CD14-positive monocyte (primary cell): ENCODE data around the gene C19orf12. TPM values are rescaled to one million over a fixed set of nuclear protein-coding genes. Genes with fewer than 3 reads are reported as not detected.

Experiments
- DNase-seq, 3 donors: peaks; one replicate each; pipeline ENCODE4 v3.0.0-alpha.2; 2011 to 2022
- H2AFZ ChIP-seq: 2 replicates; pipeline ENCODE4 v1.6.0; 2012; ENCODE audit warnings: mild to moderate bottlenecking, low read depth, low read length, inconsistent platforms; ENCODE audit not compliant: insufficient read depth, poor library complexity, severe bottlenecking
- H3K27ac ChIP-seq, 2 donors: 1 replicate in 1 of 2; 2 replicates in 1 of 2; pipeline ENCODE4 v1.5.1; 2012 to 2013; ENCODE audit warnings: low read length in 2 of 2, control low read depth in 1 of 2, inconsistent platforms in 1 of 2, low read depth in 1 of 2, mild to moderate bottlenecking in 1 of 2
- H3K27me3 ChIP-seq, 2 donors: one replicate each; pipeline versions ENCODE4 v1.6.0 to v1.6.1; 2011 to 2013; ENCODE audit warnings: low read length in 2 of 2; ENCODE audit not compliant: control insufficient read depth in 2 of 2, insufficient read depth in 2 of 2
- H3K36me3 ChIP-seq, 2 donors: replicated peaks in 1 of 2; 1 replicate in 1 of 2; 2 replicates in 1 of 2; pipeline versions ENCODE4 v1.5.1 to v1.6.1; 2012 to 2013; ENCODE audit warnings: low read length in 2 of 2, control low read depth in 1 of 2, inconsistent platforms in 1 of 2, mild to moderate bottlenecking in 1 of 2; ENCODE audit not compliant: insufficient read depth in 2 of 2, control insufficient read depth in 1 of 2
- H3K4me1 ChIP-seq, 2 donors: 1 replicate in 1 of 2; 2 replicates in 1 of 2; pipeline versions ENCODE4 v1.5.1 to v1.6.1; 2012 to 2013; ENCODE audit warnings: low read length in 2 of 2, control low read depth in 1 of 2, inconsistent platforms in 1 of 2, mild to moderate bottlenecking in 1 of 2, moderate library complexity in 1 of 2; ENCODE audit not compliant: insufficient read depth in 2 of 2, control insufficient read depth in 1 of 2
- H3K4me2 ChIP-seq: replicated peaks from 2 replicates; pipeline ENCODE3; 2012; ENCODE audit warnings: low read length, moderate library complexity, mild to moderate bottlenecking; ENCODE audit not compliant: poor library complexity, severe bottlenecking; ENCODE audit errors: extremely low read depth
- H3K4me3 ChIP-seq, 3 experiments: fragments of 200-600 bp in 1 of 3; sonication (generic) in 1 of 3; replicated peaks in 1 of 3; 1 replicate in 2 of 3; 2 replicates in 1 of 3; pipeline ENCODE4 v1.5.1; 2011 to 2013; ENCODE audit warnings: low read length in 3 of 3, mild to moderate bottlenecking in 3 of 3, control low read depth in 2 of 3, low read depth in 2 of 3, inconsistent platforms in 1 of 3, moderate library complexity in 1 of 3
- H3K79me2 ChIP-seq: 2 replicates; pipeline ENCODE4 v1.6.0; 2012; ENCODE audit warnings: mild to moderate bottlenecking, control low read depth, inconsistent platforms, low read length, moderate library complexity; ENCODE audit not compliant: insufficient read depth
- H3K9ac ChIP-seq: 2 replicates; pipeline ENCODE4 v1.6.0; 2017; ENCODE audit warnings: low read length, mild to moderate bottlenecking; ENCODE audit not compliant: insufficient read depth, poor library complexity, severe bottlenecking
- H3K9me3 ChIP-seq, 2 donors: replicated peaks in 1 of 2; 1 replicate in 1 of 2; 2 replicates in 1 of 2; pipeline versions ENCODE4 v1.5.1 to v1.6.1; 2012 to 2013; ENCODE audit warnings: low read length in 2 of 2, control low read depth in 1 of 2; ENCODE audit not compliant: control insufficient read depth in 1 of 2, insufficient read depth in 1 of 2
- H4K20me1 ChIP-seq: 2 replicates; pipeline ENCODE4 v1.6.0; 2012; ENCODE audit warnings: mild to moderate bottlenecking, low read length, control low read depth, moderate library complexity; ENCODE audit not compliant: insufficient read depth
- H3K27ac Mint-ChIP-seq, 7 donors: one replicate each; pipeline ENCODE4 v1.8.0; 2020; ENCODE audit warnings: mild to moderate bottlenecking in 7 of 7, mixed read lengths in 7 of 7, moderate library complexity in 6 of 7, inconsistent platforms in 2 of 7
- H3K27me3 Mint-ChIP-seq, 3 donors: one replicate each; pipeline ENCODE4 v1.8.0; 2021 to 2022; ENCODE audit warnings: low read depth in 3 of 3, mild to moderate bottlenecking in 3 of 3, mixed read lengths in 3 of 3, moderate library complexity in 3 of 3, inconsistent platforms in 1 of 3
- H3K36me3 Mint-ChIP-seq, 2 donors: one replicate each; pipeline ENCODE4 v1.8.0; 2020; ENCODE audit warnings: mixed read lengths in 2 of 2, inconsistent platforms in 1 of 2, mild to moderate bottlenecking in 1 of 2
- H3K4me1 Mint-ChIP-seq: one replicate; pipeline ENCODE4 v1.8.0; 2020; ENCODE audit warnings: mild to moderate bottlenecking, mixed read lengths
- H3K4me3 Mint-ChIP-seq, 2 donors: one replicate each; pipeline ENCODE4 v1.8.0; 2020; ENCODE audit warnings: mild to moderate bottlenecking in 2 of 2, mixed read lengths in 2 of 2, moderate library complexity in 1 of 2
- H3K9me3 Mint-ChIP-seq, 7 donors: one replicate each; pipeline ENCODE4 v1.8.0; 2020 to 2022; ENCODE audit warnings: mixed read lengths in 7 of 7, mild to moderate bottlenecking in 6 of 7, moderate library complexity in 6 of 7, inconsistent platforms in 2 of 7
- CTCF ChIP-seq: fragments of 200-600 bp; IDR thresholded peaks from one replicate; pipeline ENCODE4 v1.8.0; 2022; ENCODE audit warnings: antibody characterized with exemption, mild to moderate bottlenecking
- WGBS: methylation state at CpG from one replicate; pipeline ENCODE4 v1.1.5; 2013; ENCODE audit warnings: missing lambda C conversion rate; ENCODE audit not compliant: insufficient coverage; 5-methylcytosine and 5-hydroxymethylcytosine counted together
- intact Hi-C, 2 donors: fragments of 100-400 bp; cut with micrococcal nuclease; formaldehyde crosslinking; loops; one replicate each; pipeline versions ENCODE4 v1.15.0 to v1.15.1; 2023
- polyA plus RNA-seq, 3 donors: library from polyadenylated mRNA; depleted of rRNA in 1 of 3; unstranded in 2 of 3; stranded (reverse) in 1 of 3; fragments of 300-500 nt in 2 of 3; fragments of >200 nt in 1 of 3; fragmentation: Illumina TruSeq in 2 of 3; gene quantifications; 1 replicate in 2 of 3; 2 replicates in 1 of 3; pipeline ENCODE4 v1.2.3, GENCODE V29; 2012 to 2021

The C19orf12 gene
- polyA plus RNA-seq, 3 donors, result 6.0 to 8.0 (median 6.8) TPM

- Histone ChIP-seq H3K4me3 (no peak overlapping the region), H3K4me2 (peak overlapping the region; percentile 98), H3K27me3 (peaks cover 0 to 11% of the 10 kb centered on the region in 2 donors), H3K36me3 (no peaks in the 10 kb centered on the region), H3K9me3 (no peaks in the 10 kb centered on the region), H4K20me1 (no peaks in the 10 kb centered on the region), H2AFZ (peak overlapping the region; percentile 91), H3K4me1 (peaks cover 10 to 16% of the 10 kb centered on the region in 2 donors), H3K27ac (no peak overlapping the region), H3K79me2 (no peaks in the 10 kb centered on the region), H3K9ac (no peak overlapping the region)
- peak overlapping the region in 4 of 7 donors; percentile 11 to 66 (median 20) for H3K27ac Mint-ChIP-seq
- H3K27me3 Mint-ChIP-seq, result peaks cover 3 to 24% (median 12%) of the 10 kb centered on the region in 3 donors
- peaks cover 0 to 2% (median 0%) of the 10 kb centered on the region in 7 donors for H3K9me3 Mint-ChIP-seq
- no peak for DNase-seq
- WGBS, result 98% methylated on average over 11 of the region's 19 CpGs
- peaks cover 20% of the 10 kb centered on the region for H3K4me1 Mint-ChIP-seq
- intact Hi-C loops, result no loop called here
- TF ChIP-seq CTCF, result no peak
- no peaks in the 10 kb centered on the region for H3K36me3 Mint-ChIP-seq
- H3K4me3 Mint-ChIP-seq, result peak overlapping the region; percentile 21 to 86
These were observed 51.0 kb downstream of the C19orf12 start for GRCh38 chr19:29663861-29664752.

GRCh38 chr19:29662604-29663404 is 52.3 kb downstream of the C19orf12 start:
- Histone ChIP-seq H3K79me2 (no peaks in the 10 kb centered on the region), H3K4me3 (no peak overlapping the region), H2AFZ (no peak overlapping the region), H3K4me1 (peaks cover 10 to 16% of the 10 kb centered on the region in 2 donors), H4K20me1 (no peaks in the 10 kb centered on the region), H3K27me3 (peaks cover 0 to 11% of the 10 kb centered on the region in 2 donors), H3K36me3 (no peaks in the 10 kb centered on the region), H3K9me3 (no peaks in the 10 kb centered on the region), H3K4me2 (no peak overlapping the region), H3K9ac (no peak overlapping the region), H3K27ac (no peak overlapping the region)
- no peak for DNase-seq
- Mint-ChIP-seq H3K4me3 (no peak overlapping the region), H3K36me3 (no peaks in the 10 kb centered on the region), H3K27ac (no peak overlapping the region), H3K9me3 (peaks cover 0 to 2% (median 0%) of the 10 kb centered on the region in 7 donors), H3K27me3 (peaks cover 0 to 22% (median 12%) of the 10 kb centered on the region in 3 donors), H3K4me1 (peaks cover 20% of the 10 kb centered on the region)
- intact Hi-C loops, result no loop called here
- no peak for TF ChIP-seq CTCF
- WGBS, result 72% methylated on average over 11 of the region's 17 CpGs
